HG03457 (cell line): ENCODE data around the gene TEX22.

Experiments
- ATAC-seq: cut with Tn5 transposase; IDR thresholded peaks from one replicate; pipeline ENCODE4 v1.9.1; 2021; ENCODE audit warnings: moderate number of reproducible peaks; ENCODE audit not compliant: unreplicated experiment

The TEX22 gene

GRCh38 chr14:105366386-105367074 is 31.8 kb upstream of the TEX22 start:
- no peak for ATAC-seq

DNA sequence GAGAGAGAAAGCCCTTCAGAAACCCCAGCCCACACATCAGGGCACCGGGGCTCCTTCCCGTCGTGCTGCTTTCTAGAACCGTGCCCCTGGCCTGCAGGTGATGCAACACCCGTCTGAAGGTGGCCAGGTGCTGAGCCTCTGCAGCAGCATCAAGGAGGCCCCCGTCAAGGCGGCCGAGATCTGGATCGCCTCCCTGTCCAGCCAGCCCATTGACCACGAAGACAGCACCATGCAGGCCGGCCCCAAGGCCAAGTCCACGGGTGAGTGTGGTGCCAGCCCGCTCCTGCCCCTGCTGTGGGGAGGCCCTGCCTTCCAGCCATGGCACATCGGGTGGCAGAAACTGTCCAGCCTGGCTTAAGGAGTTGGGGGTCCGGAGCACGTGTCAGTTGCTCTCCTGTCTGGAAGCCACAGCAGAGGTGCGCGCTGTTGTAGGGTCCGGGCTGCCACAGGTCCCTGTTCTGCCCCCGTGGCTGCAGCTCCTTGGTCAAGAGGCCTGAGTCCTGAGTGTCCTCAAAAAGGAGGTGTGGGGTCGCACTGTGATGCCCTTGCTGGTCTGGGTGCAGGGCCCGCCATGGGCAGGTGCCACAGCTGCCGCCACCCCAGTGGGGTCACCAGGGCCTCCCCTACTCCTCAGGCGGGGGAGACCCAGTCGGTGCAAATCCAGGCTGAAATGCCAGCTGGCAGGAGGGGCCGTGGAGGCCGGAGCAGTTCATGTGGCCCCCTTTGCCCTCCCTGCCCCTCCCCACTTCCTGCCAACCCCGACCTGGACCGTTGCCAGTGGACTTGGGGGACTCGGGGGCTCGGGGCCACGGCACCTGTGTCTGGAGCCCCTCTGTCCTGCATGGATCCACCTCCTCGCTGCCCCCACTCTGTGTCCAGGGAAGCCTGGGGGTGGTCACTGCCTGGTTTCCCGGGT is 31.0 kb upstream of the TEX22 start:
- no peak for ATAC-seq

DNA sequence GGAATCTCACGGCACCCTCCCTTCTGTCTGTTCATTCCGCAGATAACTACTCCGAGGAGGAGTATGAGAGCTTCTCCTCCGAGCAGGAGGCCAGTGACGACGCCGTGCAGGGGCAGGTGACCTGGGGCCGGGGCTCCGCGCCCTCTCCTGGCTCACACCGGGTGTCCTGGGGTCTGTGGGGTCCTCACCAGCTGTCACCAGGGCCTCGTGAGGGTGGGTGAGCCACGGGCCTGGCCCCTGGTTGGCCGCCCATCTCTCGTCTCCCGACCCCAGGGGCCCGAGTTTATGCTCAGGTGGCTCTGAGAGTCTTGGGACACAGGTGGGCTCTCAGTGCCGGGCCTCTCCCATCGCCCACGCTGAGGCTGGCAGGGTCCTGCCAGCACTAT is 30.3 kb upstream of the TEX22 start:
- ATAC-seq = no peak

DNA sequence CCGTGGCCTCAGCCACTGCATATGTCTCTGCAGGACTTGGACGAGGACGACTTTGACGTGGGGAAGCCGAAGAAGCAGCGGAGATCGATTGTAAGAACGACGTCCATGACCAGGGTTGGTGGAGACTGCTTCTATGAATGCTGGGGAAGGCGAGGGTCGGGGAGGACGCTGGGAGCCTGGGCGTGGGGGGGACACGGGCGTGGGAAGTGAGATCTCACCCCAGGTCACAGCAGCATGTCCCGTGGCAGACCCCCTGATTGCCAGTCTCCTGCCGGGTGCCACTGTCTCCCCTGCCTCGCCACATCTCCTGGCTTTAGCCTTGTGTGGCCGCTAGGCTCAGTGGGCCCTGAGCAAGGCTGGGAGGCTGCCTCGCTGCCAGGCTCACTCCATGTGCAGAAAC is 29.9 kb upstream of the TEX22 start:
- no peak for ATAC-seq

- no peak for ATAC-seq
These were observed 29.3 kb upstream of the TEX22 start for GRCh38 chr14:105368910-105369652.

DNA sequence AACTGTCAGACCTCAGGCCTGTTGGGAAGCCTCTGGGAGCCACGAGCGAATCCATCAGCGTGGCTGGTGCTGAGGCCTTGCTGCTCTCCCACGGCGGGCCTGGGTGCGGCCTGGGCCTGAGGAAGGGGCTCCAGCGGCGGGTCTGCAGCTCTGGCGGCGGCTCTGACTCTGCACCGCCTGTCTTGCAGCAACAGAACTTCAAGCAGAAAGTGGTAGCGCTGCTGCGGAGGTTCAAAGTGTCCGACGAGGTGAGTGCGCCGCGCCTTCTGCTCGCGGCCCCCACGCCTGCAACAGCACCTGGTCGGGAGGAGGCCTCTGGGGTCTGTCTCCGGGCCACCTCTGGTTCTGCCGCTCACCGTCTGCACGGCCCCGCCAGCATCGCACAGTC is 28.7 kb upstream of the TEX22 start:
- no peak for ATAC-seq

GRCh38 chr14:105374389-105374788 is 23.9 kb upstream of the TEX22 start:
- ATAC-seq = no peak

DNA sequence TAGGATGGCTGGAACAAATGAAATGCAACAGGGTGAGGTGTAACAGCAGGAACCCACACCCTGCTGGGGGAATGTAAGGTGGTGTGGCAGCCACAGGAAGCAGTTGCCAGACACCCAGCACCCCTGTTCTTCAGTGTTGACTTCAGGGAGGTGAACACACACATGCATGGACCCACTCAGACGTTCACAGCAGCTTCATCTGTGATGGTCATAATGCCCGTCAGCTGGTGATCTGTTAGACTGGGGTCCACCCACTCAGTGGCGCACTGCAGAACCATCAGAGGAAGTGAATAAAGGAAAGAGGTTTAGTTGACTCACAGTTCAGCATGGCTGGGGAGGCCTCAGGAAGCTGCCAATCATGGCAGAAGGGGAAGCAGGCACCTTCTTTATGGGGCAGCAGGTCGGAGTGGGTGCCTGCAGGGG is 22.7 kb upstream of the TEX22 start:
- ATAC-seq = no peak

DNA sequence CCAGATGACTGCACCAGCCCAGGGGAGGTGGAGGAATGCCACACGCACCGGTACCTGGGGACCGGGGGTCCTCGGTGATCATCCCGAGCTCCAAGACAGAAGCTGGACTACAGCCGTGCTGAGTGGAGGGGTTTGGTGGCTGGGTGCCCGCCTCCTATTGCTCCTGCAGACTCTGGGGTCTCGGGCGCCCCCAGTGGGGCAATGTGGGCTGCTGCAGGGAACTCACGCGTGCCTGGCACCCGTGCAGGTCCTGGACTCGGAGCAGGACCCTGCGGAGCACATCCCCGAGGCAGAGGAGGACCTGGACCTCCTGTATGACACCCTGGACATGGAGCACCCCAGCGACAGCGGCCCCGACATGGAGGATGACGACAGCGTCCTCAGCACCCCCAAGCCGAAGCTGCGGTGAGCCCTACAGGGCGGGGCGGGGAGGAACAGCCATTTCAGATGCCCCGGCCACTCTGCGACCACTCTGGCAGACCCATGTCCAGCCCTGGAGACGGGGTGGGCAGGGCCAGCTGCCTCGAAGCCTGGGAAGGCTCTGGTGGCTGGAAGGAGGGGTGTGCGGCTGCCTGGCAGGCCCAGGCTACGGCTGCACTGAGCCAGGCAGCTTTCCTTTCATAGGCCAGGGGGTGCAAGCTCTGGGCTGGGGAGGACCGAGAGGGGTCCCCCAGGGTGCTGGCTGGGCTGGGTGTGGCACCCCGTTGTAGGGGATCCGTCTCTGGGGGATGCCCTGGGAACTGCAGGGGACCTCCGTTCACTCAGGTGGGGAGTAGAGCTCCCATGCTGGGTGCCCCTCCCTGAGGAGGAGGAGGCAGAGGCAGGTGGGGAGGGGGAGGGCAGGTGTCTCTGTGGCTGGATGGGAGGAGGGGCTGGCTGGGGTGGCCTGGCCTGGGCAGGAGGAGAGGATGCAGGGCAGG is 21.6 kb upstream of the TEX22 start:
- ATAC-seq = no peak

DNA sequence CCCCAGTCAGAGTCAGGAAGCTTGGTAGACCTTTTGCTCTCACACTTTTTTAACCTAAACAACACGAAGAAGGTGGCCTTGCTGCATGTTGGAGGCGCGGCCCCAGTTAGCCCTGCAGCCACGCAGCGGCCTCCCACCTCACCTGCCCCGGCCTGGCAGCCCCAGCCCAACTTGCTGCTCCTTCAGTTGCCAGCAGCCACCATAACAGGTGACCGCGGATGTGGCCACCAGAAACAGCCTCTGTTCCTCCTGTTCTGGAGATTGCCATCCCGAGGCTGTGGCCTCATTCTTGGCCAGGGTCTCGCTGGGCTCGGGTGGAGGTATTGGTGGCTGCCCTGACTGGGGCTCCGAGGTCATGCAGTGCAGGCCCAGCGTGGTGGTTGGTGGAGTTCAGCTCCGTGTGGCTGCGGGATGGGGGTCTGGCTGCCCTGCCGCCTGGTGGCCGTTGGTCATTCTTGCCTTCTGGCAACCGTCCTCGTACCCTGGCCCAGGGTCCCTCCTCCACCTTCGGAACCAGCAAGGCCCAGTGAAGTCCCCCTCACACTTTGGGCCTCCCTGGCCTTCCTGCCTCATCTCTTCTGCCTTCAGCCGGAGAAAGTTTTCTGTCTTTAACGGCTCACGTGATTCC is 20.7 kb upstream of the TEX22 start:
- no peak for ATAC-seq

- ATAC-seq = no peak
These were observed 20.1 kb upstream of the TEX22 start for GRCh38 chr14:105378199-105378598.

DNA sequence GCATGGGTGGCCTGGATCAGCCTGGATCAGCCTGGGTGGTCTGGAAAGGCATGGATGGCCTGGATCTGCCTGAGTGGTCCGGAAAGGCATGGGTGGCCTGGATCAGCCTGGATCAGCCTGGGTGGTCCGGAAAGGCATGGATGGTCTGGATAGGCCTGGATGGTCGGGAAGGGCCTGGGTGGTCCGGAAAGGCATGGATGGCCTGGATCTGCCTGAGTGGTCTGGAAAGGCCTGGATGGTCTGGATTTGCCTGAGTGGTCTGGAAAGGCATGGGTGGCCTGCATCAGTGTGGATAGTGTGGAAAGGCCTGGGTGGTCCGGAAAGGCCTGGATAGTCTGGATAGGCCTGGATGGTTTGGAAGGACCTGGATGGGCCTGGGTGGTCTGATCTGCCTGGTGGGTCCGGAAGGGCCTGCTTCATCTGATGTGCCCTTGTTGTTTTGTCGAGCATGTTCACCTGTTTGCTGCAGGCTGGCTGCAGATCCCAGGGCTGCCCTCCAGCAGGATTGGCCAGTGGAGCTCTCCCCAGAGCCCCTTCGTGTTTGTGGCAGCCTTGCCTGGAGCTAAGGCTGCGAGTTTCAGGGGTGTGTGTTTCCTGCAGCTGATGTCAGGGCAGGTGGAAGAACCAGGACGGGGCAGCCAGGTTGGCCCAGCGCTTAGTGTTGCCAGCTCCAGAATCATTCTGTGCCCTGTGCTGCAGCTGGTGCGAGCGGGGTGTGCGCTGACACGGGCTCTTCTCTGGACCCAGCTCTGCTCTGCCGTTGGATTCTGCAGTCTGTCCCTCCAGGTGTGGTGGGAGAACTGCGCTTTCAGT is 19.3 kb upstream of the TEX22 start:
- no peak for ATAC-seq

DNA sequence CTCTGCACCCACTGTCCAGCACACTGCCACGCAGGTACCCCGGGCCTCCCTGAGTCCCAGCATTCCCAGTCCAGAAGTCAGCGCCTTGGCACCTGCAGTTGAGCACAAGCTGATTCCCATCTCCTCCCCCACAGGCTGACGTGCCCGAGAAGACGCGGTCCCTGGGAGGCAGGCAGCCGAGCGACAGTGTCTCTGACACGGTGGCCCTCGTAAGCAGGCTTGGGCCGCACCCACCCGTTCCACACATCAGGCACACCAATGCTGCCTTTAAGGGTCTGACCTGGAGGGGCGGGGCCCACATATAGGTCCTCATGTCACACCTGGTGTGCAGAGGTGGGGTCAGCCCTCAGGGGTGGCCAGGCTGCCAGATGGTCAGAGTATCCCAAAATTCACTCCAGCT is 18.4 kb upstream of the TEX22 start:
- no peak for ATAC-seq

DNA sequence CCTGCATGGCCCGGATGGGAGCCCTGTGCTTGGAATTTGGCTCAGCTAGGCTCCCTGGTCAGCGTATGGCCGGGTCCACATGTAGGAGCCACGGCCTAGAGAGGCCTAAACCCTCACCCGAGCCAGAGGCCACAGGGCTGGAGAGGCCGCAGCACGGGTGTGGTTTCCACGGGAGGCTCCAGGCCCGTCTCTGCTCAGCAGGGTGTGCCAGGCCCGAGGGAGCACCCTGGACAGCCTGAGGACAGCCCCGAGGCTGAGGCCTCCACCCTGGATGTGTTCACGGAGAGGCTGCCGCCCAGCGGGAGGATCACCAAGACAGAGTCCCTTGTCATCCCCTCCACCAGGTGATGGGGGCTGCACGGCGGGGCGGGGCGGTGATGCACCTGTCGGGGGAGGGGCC is 17.6 kb upstream of the TEX22 start:
- ATAC-seq = no peak

DNA sequence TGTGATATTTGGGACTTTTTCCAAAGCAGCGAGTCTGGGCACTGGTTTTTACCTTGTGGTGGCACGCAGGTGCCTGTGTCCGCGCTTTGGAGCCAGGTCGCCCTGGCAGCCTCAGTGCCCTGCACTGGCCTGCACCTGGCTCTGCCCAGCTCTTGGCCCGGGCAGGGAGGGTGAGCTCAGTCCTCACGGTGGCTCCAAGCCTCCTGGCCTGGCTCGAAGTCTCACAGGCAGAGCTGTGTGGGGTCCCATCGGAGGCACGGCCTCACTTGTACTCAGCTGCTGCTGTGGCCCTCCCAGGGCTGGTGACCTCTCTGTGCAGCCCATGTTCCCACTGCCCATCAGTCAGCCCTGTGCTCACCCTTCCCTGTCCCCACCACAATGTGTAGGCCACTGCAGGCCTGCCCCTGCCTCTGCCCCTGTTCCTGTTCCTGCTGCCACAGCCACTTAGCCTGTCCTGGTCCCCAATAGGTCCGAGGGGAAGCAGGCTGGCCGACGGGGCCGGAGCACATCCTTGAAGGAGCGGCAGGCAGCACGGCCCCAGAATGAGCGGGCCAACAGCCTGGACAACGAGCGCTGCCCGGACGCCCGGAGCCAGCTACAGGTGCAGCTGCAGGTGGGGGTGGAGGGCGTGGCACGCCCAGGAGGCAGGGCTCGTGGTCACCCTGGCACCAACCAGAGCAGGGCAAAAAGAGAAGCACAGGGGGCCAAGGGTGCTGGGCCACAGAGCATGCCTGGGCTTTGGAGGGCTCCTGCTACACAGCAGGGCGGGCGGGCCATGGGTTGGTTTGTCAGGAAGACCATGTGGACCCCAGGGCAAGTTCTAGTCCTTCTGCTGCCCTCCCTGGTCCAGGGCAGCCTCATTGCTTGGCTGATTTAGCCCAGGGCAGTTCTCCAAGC is 16.6 kb upstream of the TEX22 start:
- ATAC-seq = no peak

- no peak for ATAC-seq
These were observed 15.8 kb upstream of the TEX22 start for GRCh38 chr14:105382343-105383082.

DNA sequence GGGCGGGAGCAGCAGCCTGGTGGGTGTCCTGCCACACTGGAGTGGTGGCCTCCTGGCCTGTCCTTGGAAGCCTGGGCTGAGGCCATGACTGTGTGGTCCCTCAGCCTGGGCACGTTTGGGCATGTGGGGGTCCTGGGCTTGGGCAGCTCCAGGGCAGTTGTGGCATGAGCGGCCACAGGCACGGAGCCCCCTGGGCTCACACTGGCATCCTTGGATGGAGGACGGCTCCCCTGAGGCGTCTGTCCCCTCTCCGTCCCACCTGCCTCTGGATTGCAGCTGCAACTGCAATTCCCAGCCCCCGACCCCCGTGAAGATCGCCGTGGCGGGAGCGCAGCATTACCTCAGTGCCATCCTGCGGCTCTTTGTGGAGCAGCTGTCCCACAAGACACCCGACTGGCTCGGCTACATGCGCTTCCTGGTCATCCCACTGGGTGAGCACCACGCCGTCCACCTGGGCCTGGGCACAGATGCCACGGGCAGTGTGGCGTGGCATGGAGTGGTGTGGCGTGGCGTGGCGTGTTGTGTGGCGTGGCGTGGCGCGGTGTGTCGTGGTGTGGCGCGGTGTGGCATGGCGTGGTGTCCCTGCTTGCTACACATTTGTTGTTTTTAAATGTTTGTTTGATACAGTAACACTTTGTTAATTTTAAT is 15.1 kb upstream of the TEX22 start:
- ATAC-seq = no peak
